HG02981 (cell line): ENCODE data around the gene EPHA1.

Experiments used
- ATAC-seq: cut with Tn5 transposase; IDR thresholded peaks from one replicate; pipeline ENCODE4 v1.9.1; 2021; ENCODE audit warnings: mild to moderate bottlenecking, moderate library complexity; ENCODE audit not compliant: unreplicated experiment

EPHA1 gene

DNA sequence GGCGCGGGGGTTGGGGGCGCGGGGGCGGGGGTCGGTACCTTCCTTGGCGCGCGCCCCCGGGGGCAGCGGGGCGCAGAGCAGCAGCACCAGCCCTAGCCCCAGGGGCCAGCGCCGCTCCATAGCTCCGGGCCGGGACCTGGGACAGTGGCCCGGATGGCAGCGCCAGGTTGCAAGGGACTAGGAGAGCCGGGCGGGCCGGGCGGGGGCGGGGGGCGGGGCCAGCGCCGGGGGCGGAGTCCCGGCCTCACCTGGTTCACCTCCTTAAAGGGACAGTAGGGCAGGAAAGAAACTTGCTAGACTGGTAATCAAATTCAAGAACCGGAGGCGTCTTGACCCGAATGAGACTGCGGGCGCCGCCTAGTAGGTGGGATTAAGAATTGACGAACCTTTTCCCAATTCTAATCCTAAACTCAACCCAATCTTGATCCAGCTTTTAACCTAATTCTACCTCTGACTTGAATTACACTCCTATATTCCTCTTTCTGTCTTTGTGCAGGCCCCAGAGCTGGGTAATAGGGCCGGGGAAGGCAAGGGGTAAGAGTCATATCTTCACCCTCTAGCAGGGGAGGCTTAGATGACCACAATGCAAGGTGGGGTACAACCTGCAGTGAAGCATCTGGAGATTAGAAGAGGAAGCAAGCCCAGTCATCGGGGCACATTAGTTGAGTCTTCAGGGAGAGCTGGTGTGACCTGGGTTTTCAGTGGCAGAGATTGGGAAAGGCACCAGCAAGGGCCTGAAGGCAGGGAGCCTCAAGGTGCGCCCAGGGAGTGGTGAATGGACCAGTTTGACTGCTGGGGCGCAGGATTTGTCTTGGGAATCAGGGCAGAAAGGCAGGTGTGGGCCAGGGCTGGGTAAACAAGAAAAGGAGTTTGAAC lies at the start of gene EPHA1:
Gene EPHA1 (minus strand): TSS at position 171 of the 876 bp plus-strand sequence. CDS start 51 bp downstream, at position 120.
- no peak for ATAC-seq

DNA sequence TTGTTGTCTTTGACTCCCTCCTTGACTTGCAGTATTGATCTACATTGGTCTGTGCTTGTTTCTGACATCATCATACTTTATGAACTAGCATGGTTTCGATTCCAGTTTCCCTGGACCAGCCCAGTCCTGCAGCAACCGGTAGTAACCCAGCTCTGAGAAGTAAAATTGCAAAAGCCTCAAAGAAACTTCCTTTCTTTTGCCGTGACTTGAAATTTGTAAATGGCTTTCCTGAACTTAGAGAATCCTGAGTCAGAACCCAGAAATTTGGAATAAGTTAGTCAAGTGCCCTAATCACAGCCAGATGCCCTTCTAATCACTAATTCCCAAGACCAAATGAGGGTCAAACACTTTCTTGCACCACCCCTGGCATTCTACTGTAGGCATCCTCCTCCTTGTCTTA lies 49.6 kb upstream of the EPHA1 start:
- ATAC-seq = no peak

- ATAC-seq = no peak
Measured at GRCh38 chr7:143456992-143457793, 48.5 kb upstream of the EPHA1 start.

- ATAC-seq = no peak
Measured at GRCh38 chr7:143455942-143456341, 47.3 kb upstream of the EPHA1 start.

- no peak for ATAC-seq
Measured at GRCh38 chr7:143455491-143455890, 46.8 kb upstream of the EPHA1 start.

DNA sequence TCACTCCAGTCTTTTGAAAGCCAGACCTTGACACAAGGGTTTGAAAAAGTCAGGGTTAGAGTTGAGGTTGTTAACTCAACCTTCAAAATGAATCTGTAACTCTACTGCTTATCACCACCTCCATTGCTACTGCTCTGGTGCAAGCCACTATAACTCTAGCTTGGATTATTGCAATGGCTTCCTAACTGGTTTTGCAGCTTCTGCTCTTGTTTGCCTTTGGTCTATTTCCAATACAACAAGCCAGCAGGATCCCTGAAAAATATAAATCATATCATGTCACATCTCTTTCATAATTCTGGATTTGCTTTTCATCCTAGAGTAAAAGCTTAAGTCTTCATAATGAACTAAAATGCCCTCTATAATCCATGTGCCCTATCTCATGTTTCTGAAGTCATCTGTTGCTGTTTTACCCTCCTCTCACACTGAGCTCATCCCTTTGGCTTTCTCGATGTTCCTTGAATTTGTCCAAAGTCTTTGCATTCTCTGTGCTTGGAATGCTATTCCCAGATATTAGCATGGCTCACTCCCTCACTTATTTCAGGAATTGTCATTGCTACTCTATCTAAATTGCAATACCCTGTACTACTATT lies 45.5 kb upstream of the EPHA1 start:
- ATAC-seq = no peak

- no peak for ATAC-seq
Measured at GRCh38 chr7:143452495-143452894, 43.8 kb upstream of the EPHA1 start.

- ATAC-seq = no peak
Measured at GRCh38 chr7:143451746-143452145, 43.1 kb upstream of the EPHA1 start.

- ATAC-seq = no peak
Measured at GRCh38 chr7:143451122-143451521, 42.5 kb upstream of the EPHA1 start.

GRCh38 chr7:143449793-143450192 lies 41.1 kb upstream of the EPHA1 start:
- no peak for ATAC-seq

GRCh38 chr7:143448429-143448828 lies 39.8 kb upstream of the EPHA1 start:
- no peak for ATAC-seq

DNA sequence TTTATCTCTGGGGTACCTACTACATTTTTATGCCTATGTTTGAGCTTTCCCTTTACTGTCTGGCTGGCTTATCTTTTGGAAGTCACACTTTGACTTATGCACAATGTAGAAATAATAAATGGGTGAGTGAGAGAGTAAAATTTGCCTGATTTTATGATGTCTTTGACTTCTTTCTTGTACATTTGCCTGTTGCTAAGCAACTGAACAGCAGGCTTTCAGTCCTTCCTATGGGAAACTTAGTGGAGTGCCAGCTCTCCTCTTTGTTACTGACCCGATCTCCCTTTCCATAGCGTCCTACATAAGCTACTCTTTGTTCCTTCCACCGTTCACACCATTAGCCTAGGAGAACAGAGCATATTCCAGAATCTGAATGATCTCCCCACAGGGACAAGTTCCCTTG lies 38.8 kb upstream of the EPHA1 start:
- ATAC-seq = no peak

- no peak for ATAC-seq
Measured at GRCh38 chr7:143444785-143445184, 36.1 kb upstream of the EPHA1 start.

GRCh38 chr7:143444063-143444782 lies 35.6 kb upstream of the EPHA1 start:
- no peak for ATAC-seq

GRCh38 chr7:143443153-143443552 lies 34.5 kb upstream of the EPHA1 start, which contains the start of gene TAS2R60:
TSS of gene TAS2R60 (plus strand) at chr7:143443453. CDS start at chr7:143443453, 0 bp downstream.
- ATAC-seq = no peak

DNA sequence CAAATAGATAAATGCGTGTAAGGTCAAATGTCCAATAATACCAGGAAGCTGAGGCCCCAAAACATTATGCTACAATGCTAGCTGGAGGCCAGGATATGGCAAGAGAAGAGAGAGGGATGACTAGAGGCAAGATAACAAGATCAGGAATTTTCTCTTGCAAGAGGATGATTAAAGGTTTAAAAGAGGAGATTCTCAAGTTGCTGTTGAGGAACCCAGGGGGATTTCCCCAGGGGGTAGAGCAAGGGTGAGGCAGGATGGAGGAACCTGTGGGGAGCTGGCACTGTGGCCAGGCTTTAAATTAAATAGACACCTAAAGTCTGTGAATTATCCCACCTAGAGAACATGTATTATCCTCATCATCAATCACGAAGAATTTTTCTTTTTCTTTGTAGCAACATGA lies 31.2 kb upstream of the EPHA1 start:
- no peak for ATAC-seq

DNA sequence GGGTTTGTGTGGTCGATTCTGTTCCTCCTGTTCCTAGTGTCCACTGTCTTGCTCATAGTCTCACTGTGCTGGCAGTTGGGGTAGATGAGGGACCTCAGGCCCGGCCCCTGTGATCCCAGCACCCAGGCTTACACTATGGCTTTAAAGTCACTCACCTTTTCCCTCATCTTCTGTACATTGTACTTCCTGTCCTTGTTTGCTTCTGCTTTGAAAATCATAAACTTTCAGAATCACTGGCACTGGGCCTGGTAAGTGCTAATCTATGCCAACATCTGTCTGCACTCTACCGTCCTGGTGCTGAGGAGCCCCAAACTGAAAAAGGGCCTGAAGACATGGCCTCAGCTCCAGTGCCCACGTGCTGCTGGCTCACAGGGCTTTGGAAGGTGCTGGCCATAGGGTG lies 28.9 kb upstream of the EPHA1 start:
- ATAC-seq = no peak

GRCh38 chr7:143436325-143436946 lies 27.8 kb upstream of the EPHA1 start:
- ATAC-seq = peak; percentile 96

DNA sequence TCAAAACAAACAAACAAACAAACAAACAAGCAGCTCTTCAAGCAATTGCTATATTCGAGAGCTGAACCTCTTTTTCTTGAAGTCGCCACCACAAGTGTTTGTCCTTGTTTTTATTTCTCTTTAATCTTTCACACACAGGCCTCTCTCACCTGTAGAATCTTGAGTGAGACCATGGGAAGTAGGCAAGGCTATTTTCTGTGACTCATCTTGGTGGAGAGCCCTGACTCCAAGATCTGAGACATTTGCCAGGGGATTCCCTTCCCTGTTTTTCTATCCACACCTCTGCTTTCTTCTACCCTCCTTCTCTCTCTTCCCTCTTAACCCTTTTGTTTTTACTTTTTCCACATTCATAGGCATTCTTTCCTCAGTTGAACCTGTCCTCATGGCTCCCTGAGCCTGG lies 26.6 kb upstream of the EPHA1 start:
- ATAC-seq = no peak

DNA sequence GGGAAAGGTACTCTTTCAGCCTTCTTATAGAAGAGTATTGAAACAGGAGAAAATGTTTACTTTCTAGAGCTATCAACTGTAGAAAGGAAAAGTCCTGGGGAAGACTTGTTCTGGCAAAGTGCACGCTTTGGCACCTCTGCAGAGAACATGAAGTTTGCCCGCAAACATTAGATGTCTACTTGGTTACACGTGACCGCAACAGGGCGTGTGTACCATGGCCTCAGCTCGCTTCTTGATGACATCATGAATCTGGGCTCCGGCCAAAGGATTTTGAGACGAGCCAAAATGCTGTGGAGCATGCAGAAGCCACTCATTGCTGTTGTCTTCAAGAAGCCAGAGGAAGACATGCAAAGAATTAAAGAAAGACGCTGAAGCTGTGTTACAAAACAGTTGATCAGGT lies 26.0 kb upstream of the EPHA1 start:
- no peak for ATAC-seq
